SU-DHL-6 (cell line): Measurements from ENCODE around the gene ANKRD44.

Experiments used
- H2AFZ ChIP-seq: fragments of 200-600 bp; sonication (generic); 2 replicates; pipeline ENCODE4 v1.6.1; 2014; ENCODE audit warnings: low read depth, mild to moderate bottlenecking, moderate library complexity, mixed read lengths, antibody characterized with exemption, low read length; ENCODE audit not compliant: severe bottlenecking
- H3F3A ChIP-seq: fragments of 200-600 bp; shearing (Covaris generic); 2 replicates; pipeline ENCODE4 v1.6.0; 2016; ENCODE audit warnings: antibody characterized with exemption, mild to moderate bottlenecking; ENCODE audit not compliant: insufficient read depth
- H3K27ac ChIP-seq: fragments of 200-600 bp; sonication (generic); 2 replicates; pipeline ENCODE4 v1.5.1; 2016; ENCODE audit warnings: low read depth, mild to moderate bottlenecking, low read length, moderate library complexity, mixed read lengths
- H3K27me3 ChIP-seq: fragments of 200-600 bp; sonication (generic), shearing (Covaris generic); 2 replicates; pipeline ENCODE4 v1.6.0; 2014; ENCODE audit warnings: mild to moderate bottlenecking, low read length
- H3K36me3 ChIP-seq: fragments of 200-600 bp; sonication (generic); 2 replicates; pipeline ENCODE4 v1.6.1; 2014; ENCODE audit warnings: mild to moderate bottlenecking, low read length, mixed read lengths
- H3K4me2 ChIP-seq: fragments of 300-600, 200-600 bp; shearing (Covaris generic), sonication (generic); 2 replicates; pipeline ENCODE4 v1.6.0; 2014; ENCODE audit warnings: low read length, low read depth, mild to moderate bottlenecking; ENCODE audit not compliant: poor library complexity, severe bottlenecking
- H3K4me3 ChIP-seq: fragments of 200-600 bp; sonication (generic); 2 replicates; pipeline ENCODE4 v1.5.1; 2014; ENCODE audit warnings: antibody characterized with exemption, low read length, mild to moderate bottlenecking, mixed read lengths; ENCODE audit not compliant: insufficient read depth, poor library complexity, severe bottlenecking
- H3K79me2 ChIP-seq: fragments of 200-600 bp; sonication (generic); 2 replicates; pipeline ENCODE4 v1.6.1; 2014; ENCODE audit warnings: mild to moderate bottlenecking, low read length, moderate library complexity; ENCODE audit not compliant: insufficient read depth
- H3K9ac ChIP-seq: fragments of 200-600 bp; sonication (generic); 2 replicates; pipeline ENCODE4 v1.7.0; 2014; ENCODE audit warnings: mild to moderate bottlenecking, low read length
- H3K9me2 ChIP-seq: fragments of 200-600 bp; sonication (generic); replicated peaks from 2 replicates; pipeline ENCODE4 v1.6.1; 2014; ENCODE audit warnings: low read length; ENCODE audit not compliant: insufficient read depth
- H3K9me3 ChIP-seq: fragments of 200-600 bp; sonication (generic); 2 replicates; pipeline ENCODE4 v1.6.1; 2014; ENCODE audit warnings: low read length, mixed read lengths; ENCODE audit not compliant: insufficient read depth
- H4K20me1 ChIP-seq: fragments of 200-600 bp; sonication (generic); 2 replicates; pipeline ENCODE4 v1.6.1; 2014; ENCODE audit warnings: low read depth, mild to moderate bottlenecking, antibody characterized with exemption, low read length, moderate library complexity, mixed read lengths
- CTCF ChIP-seq: fragments of 200-600 bp; sonication (generic); IDR thresholded peaks from one replicate; pipeline ENCODE4 v1.5.1; 2017; ENCODE audit warnings: antibody characterized with exemption, mild to moderate bottlenecking, low read length, moderate library complexity; ENCODE audit not compliant: insufficient read depth, poor library complexity, severe bottlenecking
- EZH2phosphoT487 ChIP-seq: fragments of 200-600 bp; sonication (generic), shearing (Covaris generic); conservative IDR thresholded peaks from 2 replicates; pipeline ENCODE4 v1.6.1; 2018; ENCODE audit warnings: mild to moderate bottlenecking, antibody characterized with exemption, low read length, moderate library complexity, mixed read lengths

The ANKRD44 gene

DNA sequence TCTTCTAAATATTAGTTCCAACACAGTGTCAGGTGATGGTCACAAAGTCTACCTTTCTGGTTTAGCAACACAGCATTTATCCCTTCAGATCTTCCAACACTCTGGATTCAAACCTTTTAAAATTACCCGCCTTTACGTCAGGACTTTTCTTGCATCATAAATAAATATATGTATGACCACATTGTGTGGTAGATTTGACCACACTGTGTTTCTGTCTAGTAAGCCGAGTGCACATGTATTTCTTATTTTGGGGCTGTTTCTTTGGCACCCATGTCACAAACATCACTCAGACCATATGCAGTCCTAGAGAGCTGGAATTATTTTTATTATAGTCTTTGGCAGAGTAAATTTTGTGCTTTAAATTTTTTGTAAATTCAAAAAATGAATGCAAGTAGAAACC is 172.1 kb downstream of the ANKRD44 start:
- H3K79me2 ChIP-seq = no peaks in the 10 kb centered on the region
- no peak overlapping the region for H3K4me3 ChIP-seq
- H3K36me3 ChIP-seq = no peaks in the 10 kb centered on the region
- 0 out of 2 replicates have a peak overlapping the region, but pooled peaks have one; percentile 1 for H3K27ac ChIP-seq
- no peaks in the 10 kb centered on the region for H3K9me3 ChIP-seq
- no peaks in the 10 kb centered on the region for H4K20me1 ChIP-seq
- no peak overlapping the region for H3K9ac ChIP-seq
- no peaks in the 10 kb centered on the region for H3K27me3 ChIP-seq
- TF ChIP-seq EZH2phosphoT487 = no peak
- TF ChIP-seq CTCF = no peak
- H3K9me2 ChIP-seq = no peaks in the 10 kb centered on the region
- no peak overlapping the region for H2AFZ ChIP-seq
- H3K4me2 ChIP-seq = peak overlapping the region; percentile 4
- H3F3A ChIP-seq = peaks cover 17% of the 10 kb centered on the region; the same call in 1 of the 2 replicates

GRCh38 chr2:197137826-197138477 is 172.6 kb downstream of the ANKRD44 start:
- Histone ChIP-seq H3K9ac (no peak overlapping the region), H3K36me3 (no peaks in the 10 kb centered on the region), H3K4me3 (no peak overlapping the region), H4K20me1 (no peaks in the 10 kb centered on the region), H3K79me2 (no peaks in the 10 kb centered on the region), H2AFZ (no peak overlapping the region), H3K9me3 (no peaks in the 10 kb centered on the region), H3K27ac (0 out of 2 replicates have a peak overlapping the region, but pooled peaks have one; percentile 1), H3K4me2 (no peak overlapping the region), H3K9me2 (no peaks in the 10 kb centered on the region), H3F3A (peaks cover 17% of the 10 kb centered on the region; the same call in 1 of the 2 replicates), H3K27me3 (no peaks in the 10 kb centered on the region)
- no peak for TF ChIP-seq EZH2phosphoT487
- no peak for TF ChIP-seq CTCF

DNA sequence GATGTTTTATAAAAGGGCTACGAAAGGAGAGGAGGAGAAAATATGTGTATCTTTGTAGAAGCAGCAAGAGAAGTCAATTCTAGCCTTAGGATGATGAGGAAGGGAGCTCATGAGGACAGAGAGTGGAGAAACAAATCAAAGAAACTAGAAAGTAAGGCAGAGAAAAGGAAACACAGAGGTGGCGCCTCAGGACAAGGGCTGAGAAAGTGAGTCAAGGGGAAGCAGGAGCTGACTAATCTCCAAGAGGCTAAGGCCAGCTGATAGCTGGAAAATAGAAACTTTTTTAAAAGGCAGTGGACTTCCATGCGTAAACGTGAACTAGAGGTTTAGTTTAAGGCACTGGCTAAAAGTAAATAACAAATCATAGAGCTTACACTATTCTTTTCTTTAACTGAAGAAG is 173.3 kb downstream of the ANKRD44 start:
- H3K36me3 ChIP-seq = no peaks in the 10 kb centered on the region
- no peaks in the 10 kb centered on the region for H4K20me1 ChIP-seq
- H3K9ac ChIP-seq = no peak overlapping the region
- no peak overlapping the region for H3K27ac ChIP-seq
- no peak overlapping the region for H2AFZ ChIP-seq
- no peak overlapping the region for H3K4me3 ChIP-seq
- no peaks in the 10 kb centered on the region for H3K79me2 ChIP-seq
- TF ChIP-seq CTCF (no peak), EZH2phosphoT487 (no peak)
- H3K9me3 ChIP-seq = no peaks in the 10 kb centered on the region
- H3K9me2 ChIP-seq = no peaks in the 10 kb centered on the region
- H3K27me3 ChIP-seq = no peaks in the 10 kb centered on the region
- no peak overlapping the region for H3K4me2 ChIP-seq
- H3F3A ChIP-seq = peaks cover 17% of the 10 kb centered on the region
